IMR-90 (cell line): ENCODE data around the gene CSRNP3. TPM values are rescaled to one million over a fixed set of nuclear protein-coding genes. Genes with fewer than 3 reads are reported as not detected.

Source experiments
- ATAC-seq: fragments of 200-7000 bp; cut with Tn5 transposase; 2 replicates; pipeline ENCODE4 v1.9.1; 2020; ENCODE audit warnings: low read depth, mild to moderate bottlenecking, moderate library complexity
- BruUV-seq: library from RNA; stranded (reverse); fragments of 400-500 nt; replicated peaks from 2 replicates; lab custom pipeline; 2021; lab: Mats Ljungman, UMichigan
- CTCF ChIA-PET: fragments of 300-600 bp; formaldehyde crosslinking; extraction: SDS; loops from one replicate; lab custom pipeline; 2021; ENCODE audit warnings: antibody characterized with exemption; lab: Yijun Ruan, JAX
- POLR2A ChIA-PET: fragments of 300-600 bp; sonication (Branson Sonifier 250); formaldehyde crosslinking; loops from one replicate; lab custom pipeline; 2022; ENCODE audit warnings: antibody characterized with exemption; ENCODE audit not compliant: unreplicated experiment; lab: Charles Lee
- DNase-seq: peaks from one replicate; pipeline ENCODE4 v3.0.0; 2013
- H2AFZ ChIP-seq: replicated peaks from 2 replicates; pipeline ENCODE3; 2013; ENCODE audit warnings: low read length, mild to moderate bottlenecking; ENCODE audit not compliant: poor library complexity
- H2AK5ac ChIP-seq: 2 replicates; pipeline ENCODE4 v1.6.1; 2013; ENCODE audit warnings: low read depth, low read length, inconsistent platforms
- H2AK9ac ChIP-seq: replicated peaks from 2 replicates; pipeline ENCODE3; 2013; ENCODE audit warnings: mild to moderate bottlenecking, low read depth, low read length, moderate library complexity; ENCODE audit not compliant: poor library complexity
- H2BK120ac ChIP-seq: 2 replicates; pipeline ENCODE4 v1.6.1; 2013; ENCODE audit warnings: low read depth, low read length, inconsistent platforms
- H2BK15ac ChIP-seq: 3 replicates; pipeline ENCODE4 v1.6.1; 2013; ENCODE audit warnings: low read depth, low read length, inconsistent platforms
- H2BK20ac ChIP-seq: 2 replicates; pipeline ENCODE4 v1.6.1; 2013; ENCODE audit warnings: low read depth, mild to moderate bottlenecking, inconsistent platforms, low read length, moderate library complexity
- H2BK5ac ChIP-seq: 2 replicates; pipeline ENCODE4 v1.6.1; 2013; ENCODE audit warnings: mild to moderate bottlenecking, low read depth, low read length, inconsistent platforms; ENCODE audit not compliant: poor library complexity, severe bottlenecking
- H3K14ac ChIP-seq: replicated peaks from 2 replicates; pipeline ENCODE4 v1.6.1; 2013; ENCODE audit warnings: low read depth, low read length, inconsistent platforms
- H3K18ac ChIP-seq: 2 replicates; pipeline ENCODE4 v1.6.1; 2013; ENCODE audit warnings: low read depth, low read length, control low read depth
- H3K23ac ChIP-seq: 2 replicates; pipeline ENCODE4 v1.6.1; 2013; ENCODE audit warnings: low read depth, low read length, inconsistent platforms
- H3K27ac ChIP-seq: 2 replicates; pipeline ENCODE4 v1.5.1; 2013; ENCODE audit warnings: mild to moderate bottlenecking, control low read depth, low read length; ENCODE audit not compliant: insufficient read depth
- H3K27me3 ChIP-seq: 2 replicates; pipeline ENCODE4 v1.6.1; 2013; ENCODE audit warnings: low read length; ENCODE audit not compliant: control insufficient read depth, insufficient read depth
- H3K36me3 ChIP-seq: 2 replicates; pipeline ENCODE4 v1.6.1; 2013; ENCODE audit warnings: low read length, mixed read lengths; ENCODE audit not compliant: control insufficient read depth, insufficient read depth
- H3K4ac ChIP-seq: 2 replicates; pipeline ENCODE4 v1.6.1; 2013; ENCODE audit warnings: low read depth, low read length, inconsistent platforms
- H3K4me1 ChIP-seq: 2 replicates; pipeline ENCODE4 v1.6.1; 2013; ENCODE audit warnings: low read length, mixed read lengths; ENCODE audit not compliant: control insufficient read depth, insufficient read depth
- H3K4me2 ChIP-seq: 2 replicates; pipeline ENCODE4 v1.6.1; 2013; ENCODE audit warnings: low read depth, mild to moderate bottlenecking, control low read depth, low read length, moderate library complexity
- H3K4me3 ChIP-seq: 2 replicates; pipeline ENCODE4 v1.5.1; 2013; ENCODE audit warnings: low read depth, mild to moderate bottlenecking, control low read depth, low read length, moderate library complexity; ENCODE audit not compliant: insufficient read depth
- H3K56ac ChIP-seq: 2 replicates; pipeline ENCODE4 v1.6.1; 2013; ENCODE audit warnings: low read length, inconsistent platforms; ENCODE audit not compliant: insufficient read depth; ENCODE audit errors: extremely low read depth
- H3K79me1 ChIP-seq, 2 experiments: 2 replicates each; pipeline ENCODE4 v1.6.1; 2013; ENCODE audit warnings: low read length in 2 of 2, inconsistent platforms in 1 of 2, low read depth in 1 of 2
- H3K9ac ChIP-seq: 2 replicates; pipeline ENCODE4 v1.6.1; 2013; ENCODE audit warnings: low read depth, low read length, control low read depth
- H3K9me1 ChIP-seq: 2 replicates; pipeline ENCODE4 v1.6.1; 2013; ENCODE audit warnings: low read length, inconsistent platforms; ENCODE audit not compliant: insufficient read depth
- H3K9me3 ChIP-seq: 2 replicates; pipeline ENCODE4 v1.6.1; 2013; ENCODE audit warnings: low read length; ENCODE audit not compliant: control insufficient read depth, insufficient read depth
- H4K20me1 ChIP-seq: 2 replicates; pipeline ENCODE4 v1.6.1; 2013; ENCODE audit warnings: low read length, inconsistent platforms; ENCODE audit not compliant: insufficient read depth
- H4K5ac ChIP-seq: 2 replicates; pipeline ENCODE4 v1.6.1; 2013; ENCODE audit warnings: mild to moderate bottlenecking, low read depth, low read length, control low read depth
- H4K8ac ChIP-seq, 2 experiments: 2 replicates each; pipeline ENCODE4 v1.6.1; 2013; ENCODE audit warnings: low read depth in 2 of 2, low read length in 2 of 2, control low read depth in 1 of 2, inconsistent platforms in 1 of 2
- H4K91ac ChIP-seq: 2 replicates; pipeline ENCODE4 v1.6.1; 2013; ENCODE audit warnings: low read depth, low read length, inconsistent platforms; ENCODE audit not compliant: insufficient read depth
- BHLHE40 ChIP-seq: fragments of 150-350 bp; IDR thresholded peaks from 2 replicates; pipeline ENCODE4 v1.6.1; 2016; ENCODE audit warnings: mild to moderate bottlenecking, low read depth, low read length
- CEBPB ChIP-seq: IDR thresholded peaks from 2 replicates; pipeline ENCODE4 v1.6.1; 2012; ENCODE audit warnings: low read depth, low read length, improper control_type of control experiment
- MAFK ChIP-seq: IDR thresholded peaks from 2 replicates; pipeline ENCODE4 v1.6.1; 2012; ENCODE audit warnings: low read depth, low read length, improper control_type of control experiment
- MAZ ChIP-seq: IDR thresholded peaks from 2 replicates; pipeline ENCODE4 v1.6.1; 2012; ENCODE audit warnings: low read depth, mild to moderate bottlenecking, low read length, improper control_type of control experiment, moderate library complexity, borderline replicate concordance
- MXI1 ChIP-seq: IDR thresholded peaks from 2 replicates; pipeline ENCODE4 v1.6.1; 2012; ENCODE audit warnings: low read depth, mild to moderate bottlenecking, low read length, moderate library complexity, borderline replicate concordance
- WGBS, 2 experiments: methylation state at CpG; one replicate each; pipeline versions ENCODE4 v1.1.5 to v1.1.7; 2013; ENCODE audit warnings: missing lambda C conversion rate in 2 of 2; ENCODE audit not compliant: insufficient read length in 1 of 2; ENCODE audit errors: extremely low coverage in 2 of 2; 5-methylcytosine and 5-hydroxymethylcytosine counted together
- dilution Hi-C: fragments of 300-500 bp; cut with HindIII; formaldehyde crosslinking; loops from one replicate; pipeline ENCODE4 v1.14.3; 2018; ENCODE audit warnings: low sequenced_read_pairs; ENCODE audit not compliant: unreplicated experiment
- in situ Hi-C: fragments of 300-500 bp; cut with MboI; formaldehyde crosslinking; loops from 3 replicates; pipeline ENCODE4 v1.14.3; 2019; ENCODE audit warnings: low sequenced_read_pairs, inconsistent platforms, mixed read lengths
- intact Hi-C: fragments of 100-400 bp; cut with micrococcal nuclease; formaldehyde crosslinking; loops from 2 replicates; pipeline ENCODE4 v1.10.0; 2022
- polyA plus RNA-seq, 3 experiments: library from polyadenylated mRNA; depleted of rRNA; stranded (reverse); fragments of >200 nt; gene quantifications; 2 replicates each; pipeline ENCODE4 v1.2.3, GENCODE V29; 2012; ENCODE audit warnings: low replicate concordance in 1 of 3
- total RNA-seq: library from RNA; depleted of rRNA; stranded (reverse); fragments of >200 nt; gene quantifications from 2 replicates; pipeline ENCODE4 v1.2.3, GENCODE V29; 2012

CSRNP3 gene
- total and polyA plus RNA-seq, 2 of the 4 experiments (the other 2 are of a cell fraction): 0.21 to 0.72 TPM

- CTCF ChIA-PET: interaction anchor here (1.2 kb wide), 1 partner anchor 9 kb away, joined by 4 read pairs; no protein-coding TSS in a partner anchor
- H3K14ac ChIP-seq: no peak overlapping the region
These were observed 197.9 kb downstream of the CSRNP3 start for GRCh38 chr2:165667375-165667774.

More at GRCh38 chr2:165667375-165667774, 197.9 kb downstream of the CSRNP3 start:
- Histone ChIP-seq H4K20me1 (no peaks in the 10 kb centered on the region), H3K9me1 (no peaks in the 10 kb centered on the region), H2AK5ac (no peak overlapping the region), H3K4me2 (no peak overlapping the region), H3K9ac (no peak overlapping the region), H4K8ac (no peak overlapping the region), H2BK120ac (no peak overlapping the region), H3K27ac (no peak overlapping the region), H3K4me1 (no peaks in the 10 kb centered on the region), H2BK15ac (no peak overlapping the region), H2AK9ac (no peak overlapping the region), H3K4ac (no peak overlapping the region), H3K56ac (no peak overlapping the region), H3K4me3 (no peak overlapping the region), H3K18ac (no peak overlapping the region), H4K5ac (no peak overlapping the region), H3K23ac (no peak overlapping the region), H3K9me3 (no peaks in the 10 kb centered on the region), H2BK20ac (no peak overlapping the region), H3K79me1 (no peaks in the 10 kb centered on the region), H3K27me3 (no peaks in the 10 kb centered on the region), H2BK5ac (no peak overlapping the region), H4K91ac (no peak overlapping the region), H2AFZ (no peak overlapping the region), H3K36me3 (no peaks in the 10 kb centered on the region)
- WGBS, 2 experiments: no CpG with 5 or more reads among the region's 2 CpGs
- no peak for TF ChIP-seq BHLHE40
- TF ChIP-seq MXI1: no peak
- no peak for TF ChIP-seq MAFK
- no peak for TF ChIP-seq MAZ
- no peak for TF ChIP-seq CEBPB
- DNase-seq (no peak), ATAC-seq (no peak)
- POLR2A ChIA-PET: no interaction called here
- in situ Hi-C loops: no loop called here
- BruUV-seq: no TSS peak
- intact Hi-C loops: no loop called here
- dilution Hi-C loops: no loop called here
